ENCODE data around the gene EYA4. TPM values are rescaled to one million over a fixed set of nuclear protein-coding genes. Genes with fewer than 3 reads are reported as not detected.
"Not testable (repeated sequence)": the region's sequence is repeated elsewhere in the genome, so short reads cannot be mapped to it uniquely, and the experiment has no call there.

EYA4 gene
- polyA plus RNA-seq, 4 donors: 10.1 to 18.7 (median 16.1) TPM

DNA sequence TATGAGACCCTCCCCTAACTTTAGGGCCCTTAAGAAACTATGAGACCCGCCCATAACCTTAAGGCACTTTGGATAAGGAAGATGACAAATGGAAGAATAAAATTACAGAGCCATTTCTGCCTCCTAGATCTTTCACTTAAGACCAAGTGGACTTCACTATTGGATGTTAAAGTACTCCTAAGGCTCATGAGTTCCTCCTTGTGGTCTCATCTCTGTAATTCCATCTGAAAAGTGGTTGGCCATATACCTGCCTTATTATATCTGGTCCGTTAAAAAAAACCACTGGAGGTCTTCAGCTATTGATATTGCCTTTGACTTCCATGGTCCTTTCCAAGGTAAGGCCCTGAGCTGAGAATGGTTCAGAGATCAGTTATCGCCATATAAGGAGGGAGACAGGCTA is 310.3 kb downstream of the EYA4 start:
- no peak for DNase-seq (ENCODE audit: low read depth in 4 of 4, low spot score in 2 of 4)

DNA sequence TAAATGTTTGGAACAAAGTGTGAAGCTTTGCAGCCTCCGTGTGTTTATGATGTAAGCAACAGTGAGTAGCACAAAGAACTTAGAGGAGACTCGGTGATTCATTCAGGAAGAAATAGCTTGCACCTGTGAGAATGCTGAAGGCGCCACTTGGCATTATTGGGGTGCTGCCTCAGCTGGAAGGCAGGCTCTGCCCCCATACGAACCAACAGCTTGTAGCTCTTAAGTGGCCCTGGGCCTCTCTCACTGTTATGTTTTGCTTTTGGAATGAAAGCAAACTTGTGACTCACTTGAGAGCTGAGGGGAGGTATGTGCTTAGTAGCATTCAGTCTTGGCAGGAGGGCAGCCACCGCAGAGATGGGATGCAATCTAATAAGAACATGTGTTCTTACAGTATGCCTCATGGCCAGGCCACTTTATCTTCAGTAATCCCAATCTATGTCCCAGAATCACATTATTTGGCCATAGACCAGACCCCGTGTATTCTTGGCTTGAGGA is 310.7 kb downstream of the EYA4 start:
- no peak for DNase-seq (ENCODE audit: low read depth in 4 of 4, low spot score in 2 of 4)

DNA sequence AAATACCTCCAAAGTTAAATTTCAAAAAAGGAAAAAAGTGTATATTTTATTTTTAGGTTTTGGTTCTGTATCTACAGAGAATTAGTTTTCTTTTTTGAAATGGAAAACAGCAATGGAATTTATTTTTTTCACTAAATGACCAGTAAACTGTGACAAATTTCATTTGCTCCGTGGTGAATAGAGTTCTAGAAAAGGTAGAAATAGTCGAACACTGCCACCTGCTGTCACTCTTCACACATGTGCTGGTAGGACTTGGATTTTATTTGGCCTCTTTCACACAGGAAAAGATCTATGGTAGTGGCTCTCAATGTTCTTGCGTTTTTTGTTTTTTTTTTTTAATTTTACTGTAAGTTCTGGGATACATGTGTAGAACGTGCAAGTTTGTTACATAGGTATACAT is 312.5 kb downstream of the EYA4 start:
- peak in 3 of 4 donors; percentile 32 to 65 (median 35) for DNase-seq (ENCODE audit: low read depth in 4 of 4, low spot score in 2 of 4)

DNA sequence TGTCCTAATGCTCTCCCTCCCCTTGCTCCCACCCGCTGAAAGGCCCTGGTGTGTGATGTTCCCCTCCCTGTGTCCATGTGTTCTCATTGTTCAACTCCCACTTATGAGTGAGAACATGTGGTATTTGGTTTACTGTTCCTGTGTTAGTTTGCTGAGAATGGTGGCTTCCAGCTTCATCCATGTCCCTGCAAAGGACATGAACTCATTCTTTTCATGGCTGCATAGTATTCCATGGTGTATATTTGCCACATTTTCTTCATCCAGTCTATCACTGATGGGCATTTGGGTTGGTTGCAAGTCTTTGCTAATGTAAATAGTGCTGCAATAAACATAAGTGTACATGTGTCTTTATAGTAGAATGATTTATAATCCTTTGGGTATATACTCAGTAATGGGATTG is 313.0 kb downstream of the EYA4 start:
- not testable (repeated sequence) for DNase-seq (ENCODE audit: low read depth in 4 of 4, low spot score in 2 of 4)

DNA sequence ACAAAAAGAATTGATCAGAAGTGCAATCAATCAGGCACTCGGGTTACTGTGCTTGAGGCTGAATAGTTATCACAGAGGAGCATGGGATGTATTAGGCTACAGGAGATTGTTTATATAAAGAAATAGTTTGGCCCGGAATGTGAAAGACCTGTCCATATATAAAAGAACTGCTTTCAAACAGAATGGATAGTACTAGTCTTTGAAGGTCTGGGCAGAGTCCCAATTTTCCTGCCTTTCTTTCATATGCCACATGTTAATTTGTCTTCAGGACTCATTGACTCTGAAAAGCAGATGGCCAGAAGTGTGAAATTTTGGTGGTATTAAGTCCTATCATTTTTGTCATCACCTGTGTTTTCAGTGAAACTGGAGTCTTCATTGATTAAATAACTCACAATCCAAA is 314.5 kb downstream of the EYA4 start:
- DNase-seq (ENCODE audit: low read depth in 4 of 4, low spot score in 2 of 4): no peak

DNA sequence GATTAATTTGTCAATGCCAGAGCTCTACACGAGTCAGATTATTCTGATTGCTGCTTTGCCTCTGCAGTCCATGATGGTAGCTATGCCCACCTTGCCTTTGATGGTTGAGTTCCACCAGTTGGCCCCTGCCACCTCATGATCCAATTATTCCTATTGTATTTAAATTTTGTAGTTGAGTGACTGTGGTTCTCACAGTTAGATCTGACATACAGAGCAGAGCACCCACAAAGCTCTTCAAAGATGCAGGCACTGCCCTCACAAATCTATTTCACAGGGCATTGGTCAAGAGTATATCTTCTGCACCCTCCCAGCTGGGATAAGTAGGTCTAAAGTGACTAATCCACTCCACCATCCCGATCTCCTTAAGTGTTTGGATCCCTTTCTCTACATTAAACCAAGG is 318.8 kb downstream of the EYA4 start:
- DNase-seq (ENCODE audit: low read depth in 4 of 4, low spot score in 2 of 4): no peak

DNA sequence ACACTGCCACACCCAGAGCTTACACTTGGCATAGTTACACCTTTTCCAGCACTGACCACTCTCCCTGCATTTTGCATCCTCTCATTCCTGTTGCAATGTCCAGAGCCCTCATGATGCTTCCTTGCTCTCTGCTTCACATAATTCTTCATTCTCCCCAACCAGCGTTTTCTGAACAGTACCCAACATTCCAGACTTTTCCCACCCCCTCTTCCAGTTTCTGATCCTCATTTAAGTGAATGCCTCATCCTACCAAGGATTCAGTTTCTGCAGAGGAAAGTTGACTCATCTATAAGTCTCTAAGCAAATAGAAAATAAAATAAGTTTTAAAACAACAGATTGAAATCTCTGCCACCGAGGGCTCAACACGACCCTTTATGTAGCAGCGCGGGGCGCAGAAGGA is 326.5 kb downstream of the EYA4 start:
- DNase-seq (ENCODE audit: low read depth in 4 of 4, low spot score in 2 of 4): no peak

DNA sequence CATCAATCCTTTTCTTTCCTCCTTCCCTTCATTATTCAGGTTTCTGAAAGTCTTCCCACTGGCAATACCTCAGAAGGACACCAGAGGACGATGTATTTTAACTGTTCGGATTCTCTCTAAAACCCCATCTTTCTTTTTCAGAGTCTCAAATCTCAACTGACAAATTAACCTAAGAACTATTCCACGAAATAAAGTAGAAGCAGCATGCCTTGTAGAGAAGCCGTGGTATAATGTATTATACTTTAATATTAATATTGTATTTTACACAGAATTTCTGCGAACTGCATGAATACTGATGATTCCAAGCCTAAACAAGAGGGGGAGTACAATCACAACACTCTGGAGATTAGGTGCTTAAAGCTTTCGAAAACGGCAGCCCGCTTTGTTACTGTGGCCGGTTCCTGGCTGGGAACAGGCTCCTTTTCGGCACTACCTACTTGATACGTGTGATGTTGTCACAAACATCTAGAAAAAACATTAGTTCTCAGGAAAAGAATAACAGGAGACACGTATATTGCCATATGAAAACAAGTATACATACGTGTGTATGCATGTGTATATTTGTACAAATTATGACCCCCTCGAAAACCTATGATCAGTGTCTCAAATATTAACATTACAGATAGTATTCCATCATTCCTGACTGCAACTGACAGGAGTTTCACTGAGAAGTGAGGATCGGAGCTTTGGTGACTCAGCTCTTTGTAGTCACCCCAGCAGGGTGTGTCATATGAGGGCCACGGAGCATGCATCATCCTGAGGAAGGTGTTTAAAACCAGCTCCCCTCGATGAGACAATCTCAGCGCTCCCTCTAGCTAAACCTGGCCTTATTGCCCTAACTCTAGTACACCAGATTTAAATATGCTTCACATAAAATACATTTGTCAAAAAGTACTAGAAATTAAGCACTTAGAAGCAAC is 328.1 kb downstream of the EYA4 start:
- peak; percentile 58 to 83 (median 72) for DNase-seq (ENCODE audit: low read depth in 4 of 4, low spot score in 2 of 4)

DNA sequence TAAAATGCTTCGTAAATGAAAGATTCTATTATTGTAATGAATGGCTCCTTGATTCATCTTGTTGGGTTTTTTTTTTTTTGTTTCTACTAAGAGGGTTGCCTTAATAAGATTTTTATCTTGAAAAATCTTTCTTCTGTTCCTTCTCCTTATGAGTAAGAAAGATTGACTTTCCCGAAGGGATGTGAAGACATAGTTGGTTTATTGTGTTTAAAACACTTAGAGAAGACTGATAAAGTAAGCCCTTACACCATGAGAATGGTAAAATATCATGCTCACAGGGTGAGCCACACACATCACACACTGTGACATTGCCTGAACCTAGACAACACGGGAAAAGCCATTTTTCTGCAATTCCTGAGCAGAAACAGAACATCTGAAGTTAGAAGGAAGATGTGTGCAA is 330.5 kb downstream of the EYA4 start:
- DNase-seq (ENCODE audit: low read depth in 4 of 4, low spot score in 2 of 4): no peak

DNA sequence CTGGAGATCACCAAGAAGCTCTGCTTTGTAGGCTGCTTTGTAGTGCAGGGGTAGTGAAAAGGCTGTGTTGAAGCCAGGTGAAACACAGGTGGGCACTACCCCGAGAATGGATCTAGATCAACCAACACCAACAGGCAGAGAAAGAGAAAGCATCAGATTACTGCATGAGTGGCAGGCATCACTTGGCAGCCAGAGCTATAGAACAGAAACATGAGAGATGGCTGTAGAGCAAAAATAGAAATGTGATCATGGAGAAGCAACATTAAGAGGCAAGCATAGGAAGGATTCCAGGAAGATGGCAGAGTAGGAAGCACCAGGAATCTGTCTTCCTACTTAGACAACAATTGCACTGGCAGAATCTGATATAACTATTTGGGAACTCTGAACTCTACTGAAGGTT is 336.7 kb downstream of the EYA4 start:
- DNase-seq (ENCODE audit: low read depth in 4 of 4, low spot score in 2 of 4): no peak
